Activated CD4-positive, alpha-beta T cell treated with anti-CD3 and anti-CD28 coated beads for 36 hours (primary cell): ENCODE data around the gene IL2RA. TPM values are rescaled to one million over a fixed set of nuclear protein-coding genes. Genes with fewer than 3 reads are reported as not detected.
A peak's percentile ranks its signal among the peaks of the same experiment; 100 is the strongest.
"Not testable (repeated sequence)": the region's sequence is repeated elsewhere in the genome, so short reads cannot be mapped to it uniquely, and the experiment has no call there.

Experiments used
- ATAC-seq: fragments of 200-7000 bp; cut with Tn5 transposase; one replicate; pipeline ENCODE4 v1.10.0; 2021; ENCODE audit warnings: mild to moderate bottlenecking, moderate library complexity
- CTCF ChIA-PET: fragments of 350-600 bp; sonication (Branson Sonifier 250); formaldehyde crosslinking; loops from one replicate; lab custom pipeline; 2021; ENCODE audit warnings: antibody characterized with exemption; lab: Charles Lee
- POLR2A ChIA-PET: fragments of 350-600 bp; sonication (Branson Sonifier 250); formaldehyde crosslinking; loops from one replicate; lab custom pipeline; 2021; ENCODE audit warnings: antibody characterized with exemption, inconsistent platforms; lab: Charles Lee
- DNase-seq: peaks from one replicate; pipeline ENCODE4 v3.0.0-alpha.2; 2020
- H3K27ac Mint-ChIP-seq: one replicate; pipeline ENCODE4 v1.8.0; 2021; ENCODE audit warnings: mixed read lengths
- H3K27me3 Mint-ChIP-seq: one replicate; pipeline ENCODE4 v1.8.0; 2021; ENCODE audit warnings: mixed read lengths
- H3K36me3 Mint-ChIP-seq: one replicate; pipeline ENCODE4 v1.8.0; 2021; ENCODE audit warnings: low read depth, mixed read lengths
- H3K4me1 Mint-ChIP-seq: one replicate; pipeline ENCODE4 v1.8.0; 2021; ENCODE audit warnings: mixed read lengths
- H3K4me3 Mint-ChIP-seq: one replicate; pipeline ENCODE4 v1.8.0; 2021; ENCODE audit warnings: mild to moderate bottlenecking, moderate library complexity, mixed read lengths
- H3K9me3 Mint-ChIP-seq: one replicate; pipeline ENCODE4 v1.8.0; 2021; ENCODE audit warnings: low read depth, mixed read lengths
- intact Hi-C, 2 experiments: fragments of 100-400 bp; cut with DNase I in 1 of 2; cut with micrococcal nuclease in 1 of 2; formaldehyde crosslinking; loops; one replicate each; pipeline versions ENCODE4 v1.14.2 to v1.15.1; 2022 to 2024; cut with DNase I, micrococcal nuclease
- total RNA-seq, 2 experiments: library from RNA; stranded (reverse); gene quantifications; one replicate each; pipeline ENCODE4 v1.2.3, GENCODE V29; 2021

Gene IL2RA
- total RNA-seq, 2 experiments from 2014 or later, result 659 to 980 TPM

DNA sequence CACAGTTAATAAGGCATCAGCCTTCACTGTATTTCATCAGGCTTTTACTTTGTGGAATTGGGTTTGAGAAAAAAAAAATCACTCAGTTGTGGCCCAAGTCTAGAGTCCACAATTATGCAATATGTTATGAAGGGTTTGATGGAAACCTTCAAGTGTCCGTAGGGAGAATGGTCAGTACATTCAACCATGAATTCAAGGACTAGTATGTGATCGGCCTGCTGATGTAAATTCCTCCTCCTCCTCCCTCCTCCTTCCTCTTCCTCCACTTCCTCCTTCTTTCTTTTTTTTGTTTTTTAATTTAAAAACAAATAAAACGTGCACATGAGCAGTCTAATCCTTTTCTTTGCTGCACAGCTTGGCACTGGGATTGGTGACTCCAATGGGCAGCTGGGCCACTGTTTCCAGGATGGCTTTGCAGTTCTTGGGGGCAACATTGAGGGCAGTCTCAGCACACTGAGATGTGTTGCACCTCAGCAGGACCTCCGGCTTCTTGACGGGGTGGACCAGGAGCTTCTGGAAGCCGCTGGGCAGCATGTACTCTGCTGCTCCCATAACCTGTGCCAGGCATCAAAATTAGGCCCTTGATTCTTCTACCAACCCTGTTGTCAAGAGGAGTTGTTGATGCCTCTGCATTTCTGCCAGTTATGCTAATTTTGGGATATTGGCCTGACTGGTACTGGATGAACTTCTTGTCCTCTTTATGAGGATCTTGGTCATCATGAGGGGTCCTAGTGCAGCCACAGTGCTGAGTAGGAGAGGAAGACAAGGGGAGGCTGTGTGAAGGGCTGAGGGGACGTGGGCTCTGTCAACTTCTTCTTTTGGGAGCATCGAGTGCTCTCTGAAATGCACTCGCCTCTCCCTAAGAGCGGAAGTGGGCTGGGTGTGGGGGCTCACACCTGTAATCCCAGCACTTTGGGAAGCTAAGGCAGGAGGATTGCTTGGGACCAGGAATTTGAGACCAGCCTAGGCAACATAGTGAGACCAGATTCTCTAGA is 9.3 kb upstream of the IL2RA start:
- DNase-seq (no peak), ATAC-seq (no peak)
- H3K4me3 Mint-ChIP-seq, result peak overlapping the region; percentile 21
- ChIA-PET CTCF (interaction anchor here (0.7 to 9.7 kb wide), 10 partner anchors 8 to 100 kb away, joined by 3 to 60 read pairs (median 11); no protein-coding TSS in a partner anchor), POLR2A (interaction anchor here (0.9 to 5.3 kb wide), 8 partner anchors 10 to 20 kb away, joined by 3 to 39 read pairs (median 10); partner anchors contain the start of gene IL2RA)
- no peaks in the 10 kb centered on the region for H3K9me3 Mint-ChIP-seq
- peaks cover 3% of the 10 kb centered on the region for H3K27me3 Mint-ChIP-seq
- H3K36me3 Mint-ChIP-seq, result no peaks in the 10 kb centered on the region
- peaks cover 87% of the 10 kb centered on the region for H3K4me1 Mint-ChIP-seq
- intact Hi-C loops, result loop anchor here (1.0 to 5.0 kb wide), 4 partner anchors 9 to 1196 kb away; partner anchors contain the start of gene IL2RA (in 1 of the 2)
- H3K27ac Mint-ChIP-seq, result peak overlapping the region; percentile 95

DNA sequence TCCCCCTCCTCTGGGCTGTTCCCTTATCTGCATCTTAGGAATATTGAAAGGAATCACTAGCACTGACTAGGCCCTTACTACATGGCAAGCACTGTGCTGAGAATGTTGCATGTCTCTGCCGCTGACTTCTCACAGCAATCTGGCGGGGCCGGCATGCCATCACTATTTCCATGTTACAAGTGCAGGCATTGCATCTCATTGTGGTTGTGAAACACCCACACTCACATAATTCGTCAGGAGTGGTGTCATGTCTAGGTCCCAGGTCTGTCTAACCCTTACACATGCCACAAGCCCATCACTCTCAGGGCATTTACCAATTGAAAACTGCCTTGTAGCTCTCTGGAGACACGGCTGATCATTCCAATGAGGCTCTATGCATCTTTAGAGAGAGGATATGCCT is 8.5 kb upstream of the IL2RA start:
- H3K4me1 Mint-ChIP-seq, result peaks cover 94% of the 10 kb centered on the region
- ATAC-seq, result peak; percentile 57
- H3K27me3 Mint-ChIP-seq, result peaks cover 3% of the 10 kb centered on the region
- intact Hi-C loops, result loop anchor here (1.0 to 5.0 kb wide), 3 partner anchors 8 to 1197 kb away; partner anchors contain the start of gene IL2RA (in 1 of the 2)
- DNase-seq, result peak; percentile 91
- ChIA-PET CTCF (interaction anchor here (0.7 to 9.7 kb wide), 5 partner anchors 9 to 99 kb away, joined by 3 to 60 read pairs (median 4); no protein-coding TSS in a partner anchor), POLR2A (interaction anchor here (0.6 to 5.3 kb wide), 7 partner anchors 9 to 77 kb away, joined by 3 to 39 read pairs (median 9); partner anchors contain the start of gene IL2RA)
- no peaks in the 10 kb centered on the region for H3K9me3 Mint-ChIP-seq
- H3K36me3 Mint-ChIP-seq, result no peaks in the 10 kb centered on the region
- peak overlapping the region; percentile 65 for H3K4me3 Mint-ChIP-seq
- H3K27ac Mint-ChIP-seq, result peak overlapping the region; percentile 95

DNA sequence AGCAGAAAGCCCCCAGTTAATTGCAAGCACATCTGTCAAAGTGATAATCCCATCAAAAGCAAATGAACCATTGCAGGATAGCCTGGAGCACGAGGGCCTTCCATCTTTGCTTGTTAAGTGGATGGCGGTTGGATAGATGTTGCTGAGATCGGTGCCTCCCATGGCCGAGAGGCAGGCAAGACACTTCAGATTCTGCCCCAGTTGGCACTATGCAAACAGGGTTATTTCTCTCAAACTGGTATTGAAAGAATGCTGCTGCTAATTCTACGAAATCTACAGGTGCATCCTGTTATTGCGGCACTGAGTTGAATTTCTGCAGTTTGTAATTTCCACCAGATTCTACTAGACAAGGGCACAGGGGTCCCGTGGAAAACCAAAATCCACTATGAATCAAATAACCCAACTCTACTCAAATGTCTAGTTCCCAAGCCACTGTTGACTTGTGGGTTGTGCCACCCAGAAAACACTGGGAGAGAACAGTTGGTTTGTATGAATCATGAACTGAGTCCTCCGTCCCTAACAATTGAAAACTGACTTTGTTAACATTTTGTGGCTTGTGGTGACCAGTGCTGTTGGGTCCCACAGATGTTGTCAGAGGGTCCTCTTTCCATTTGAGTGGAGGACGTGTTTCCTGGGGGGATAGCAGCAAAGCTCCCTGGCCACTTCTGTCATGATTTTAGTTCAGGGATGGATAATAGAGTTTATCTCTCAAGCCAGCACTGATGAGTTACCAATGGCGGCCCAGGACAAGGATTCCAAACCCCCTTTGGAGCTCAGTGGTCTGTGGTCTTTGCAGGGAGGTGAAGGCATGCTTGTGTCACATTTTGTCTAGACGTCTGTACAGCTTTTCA is 7.1 kb upstream of the IL2RA start:
- peak; percentile 55 for DNase-seq
- peaks cover 95% of the 10 kb centered on the region for H3K4me1 Mint-ChIP-seq

DNA sequence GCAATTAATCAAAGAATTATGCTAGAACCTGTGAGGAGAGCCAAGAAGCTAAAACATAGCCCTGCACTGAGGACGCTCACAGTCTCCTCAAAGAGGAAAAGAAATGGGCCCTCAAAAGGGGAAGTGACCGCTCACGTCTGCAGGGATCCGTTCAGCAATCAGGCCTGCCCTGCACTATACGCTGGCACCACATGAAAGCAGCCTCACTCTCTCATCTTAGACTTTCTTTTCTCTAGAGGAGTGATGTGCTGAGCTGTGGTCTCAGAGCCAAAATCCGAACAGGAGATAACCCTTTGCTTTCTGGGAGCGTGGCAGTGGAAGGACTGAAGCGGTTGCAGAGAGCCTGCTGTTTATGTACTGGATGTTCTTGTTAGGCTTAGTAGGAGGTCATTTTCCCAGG is 6.3 kb upstream of the IL2RA start:
- ATAC-seq, result peak; percentile 23
- no peaks in the 10 kb centered on the region for H3K9me3 Mint-ChIP-seq
- intact Hi-C loops, result loop anchor here in 1 of 2 experiments (2.0 kb wide), 1 partner anchor 14 kb away; no protein-coding TSS in a partner anchor

More for the DNA sequence above, 7.1 kb upstream of the IL2RA start:
- Mint-ChIP-seq H3K27ac (peak overlapping the region; percentile 95), H3K36me3 (no peaks in the 10 kb centered on the region), H3K4me3 (peak overlapping the region; percentile 65), H3K27me3 (peaks cover 3% of the 10 kb centered on the region), H3K9me3 (no peaks in the 10 kb centered on the region)
- POLR2A ChIA-PET, result interaction anchor here (0.9 to 5.3 kb wide), 7 partner anchors 8 to 18 kb away, joined by 3 to 39 read pairs (median 6); partner anchors contain the start of gene IL2RA
- intact Hi-C loops, result loop anchor here (1.0 to 2.0 kb wide), 2 partner anchors 13 to 17 kb away; no protein-coding TSS in a partner anchor
- CTCF ChIA-PET, result interaction anchor here (0.6 to 9.7 kb wide), 5 partner anchors 12 to 75 kb away, joined by 3 to 60 read pairs (median 4); no protein-coding TSS in a partner anchor
- ATAC-seq, result peak; percentile 17

DNA sequence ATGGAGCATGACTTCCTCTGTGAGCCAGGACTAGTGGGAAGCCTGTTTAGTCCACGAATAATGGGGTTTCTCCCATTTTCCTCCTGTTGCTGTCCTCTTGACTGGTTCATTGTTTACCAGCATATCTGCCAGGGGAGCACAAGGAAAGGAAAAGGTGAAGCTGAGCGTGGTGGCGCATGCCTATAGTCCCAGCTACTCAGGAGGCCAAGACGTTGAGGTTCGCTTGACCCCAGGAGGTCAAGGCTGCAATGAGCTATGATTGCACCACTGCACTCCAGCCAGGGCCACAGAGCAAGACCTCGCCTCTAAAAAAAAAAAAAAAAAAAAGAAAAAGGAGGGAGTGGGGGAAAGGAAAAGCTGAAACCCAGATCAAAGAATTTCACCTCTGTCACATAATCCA is 5.8 kb upstream of the IL2RA start:
- peak overlapping the region; percentile 40 for H3K27ac Mint-ChIP-seq
- ATAC-seq, result no peak
- CTCF ChIA-PET, result interaction anchor here (0.5 to 9.7 kb wide), 8 partner anchors 8 to 298 kb away, joined by 3 to 60 read pairs (median 4); no protein-coding TSS in a partner anchor
- POLR2A ChIA-PET, result interaction anchor here (1.1 to 1.7 kb wide), 3 partner anchors 9 to 17 kb away, joined by 4 to 6 read pairs (median 6); no protein-coding TSS in a partner anchor
- peaks cover 3% of the 10 kb centered on the region for H3K27me3 Mint-ChIP-seq
- peaks cover 86% of the 10 kb centered on the region for H3K4me1 Mint-ChIP-seq
- intact Hi-C loops, result loop anchor here in 1 of 2 experiments (2.0 kb wide), 1 partner anchor 15 kb away; no protein-coding TSS in a partner anchor
- H3K36me3 Mint-ChIP-seq, result no peaks in the 10 kb centered on the region
- H3K4me3 Mint-ChIP-seq, result peak overlapping the region; percentile 65
- peak; percentile 3 for DNase-seq
- H3K9me3 Mint-ChIP-seq, result no peaks in the 10 kb centered on the region

More for the DNA sequence above, 6.3 kb upstream of the IL2RA start:
- peaks cover 90% of the 10 kb centered on the region for H3K4me1 Mint-ChIP-seq
- H3K36me3 Mint-ChIP-seq, result no peaks in the 10 kb centered on the region
- CTCF ChIA-PET, result interaction anchor here (0.5 to 9.7 kb wide), 6 partner anchors 13 to 299 kb away, joined by 3 to 60 read pairs (median 4); no protein-coding TSS in a partner anchor
- DNase-seq, result peak; percentile 64
- peak overlapping the region; percentile 95 for H3K27ac Mint-ChIP-seq
- H3K27me3 Mint-ChIP-seq, result peaks cover 3% of the 10 kb centered on the region
- POLR2A ChIA-PET, result interaction anchor here (0.9 to 1.7 kb wide), 4 partner anchors 10 to 17 kb away, joined by 4 to 6 read pairs (median 6); no protein-coding TSS in a partner anchor
- peak overlapping the region; percentile 65 for H3K4me3 Mint-ChIP-seq

DNA sequence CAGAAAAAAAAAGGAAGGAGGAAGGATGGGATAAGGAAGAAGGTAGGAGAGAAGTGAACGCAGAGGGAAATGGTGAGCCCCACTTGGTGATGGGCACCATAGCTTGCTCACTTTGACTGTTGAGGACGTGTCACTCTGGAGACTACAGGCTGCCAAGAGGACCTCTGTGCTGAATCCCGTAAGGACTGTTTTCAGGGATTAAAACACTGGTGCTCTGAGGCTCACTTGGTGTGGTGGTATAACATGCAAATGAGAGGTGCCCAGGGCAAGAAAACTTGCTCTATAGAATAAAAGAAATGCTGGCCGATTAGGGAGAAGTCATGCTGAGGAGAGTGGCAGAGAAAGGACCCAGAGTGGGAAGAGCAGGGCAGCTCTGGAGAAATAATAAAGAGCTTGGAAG is 5.3 kb upstream of the IL2RA start:
- H3K4me1 Mint-ChIP-seq, result peaks cover 86% of the 10 kb centered on the region
- DNase-seq (peak; percentile 3), ATAC-seq (no peak)
- ChIA-PET POLR2A (interaction anchor here (1.1 to 1.7 kb wide), 3 partner anchors 9 to 16 kb away, joined by 4 to 6 read pairs (median 6); no protein-coding TSS in a partner anchor), CTCF (interaction anchor here (0.8 to 9.7 kb wide), 6 partner anchors 8 to 79 kb away, joined by 3 to 60 read pairs (median 6); no protein-coding TSS in a partner anchor)
- H3K27ac Mint-ChIP-seq, result peak overlapping the region; percentile 63
- no peaks in the 10 kb centered on the region for H3K9me3 Mint-ChIP-seq
- intact Hi-C loops, result no loop called here
- H3K27me3 Mint-ChIP-seq, result peaks cover 3% of the 10 kb centered on the region
- no peaks in the 10 kb centered on the region for H3K36me3 Mint-ChIP-seq
- no peak overlapping the region for H3K4me3 Mint-ChIP-seq

DNA sequence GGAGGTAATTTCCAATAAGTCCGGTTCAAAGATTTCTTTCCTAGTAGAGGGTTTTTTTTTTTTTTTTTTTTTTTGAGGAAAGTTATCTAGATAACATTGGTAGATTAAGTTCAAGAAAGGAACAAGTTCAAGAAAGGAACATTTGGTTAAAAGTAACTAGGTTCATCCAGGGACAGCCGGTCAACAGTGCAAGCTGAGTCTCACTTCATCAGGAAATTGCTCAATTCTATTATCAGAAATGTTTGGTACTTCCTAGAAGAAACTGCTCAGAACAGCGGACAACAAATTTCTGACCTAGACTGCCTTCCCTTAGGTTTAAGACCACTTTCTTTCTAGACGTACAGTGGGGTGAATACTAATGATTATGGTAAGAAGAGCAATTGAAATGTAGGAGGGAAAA is 3.7 kb upstream of the IL2RA start:
- Mint-ChIP-seq H3K4me1 (peaks cover 73% of the 10 kb centered on the region), H3K4me3 (peak overlapping the region; percentile 1), H3K27ac (peak overlapping the region; percentile 72), H3K36me3 (peaks cover 15% of the 10 kb centered on the region), H3K9me3 (no peaks in the 10 kb centered on the region), H3K27me3 (peaks cover 3% of the 10 kb centered on the region)
- POLR2A ChIA-PET, result interaction anchor here (0.7 to 1.3 kb wide), 2 partner anchors 9 to 18 kb away, joined by 3 to 5 read pairs; no protein-coding TSS in a partner anchor
- CTCF ChIA-PET, result interaction anchor here (0.7 to 5.9 kb wide), 3 partner anchors 15 to 31 kb away, joined by 4 to 57 read pairs (median 4); no protein-coding TSS in a partner anchor
- intact Hi-C loops, result no loop called here
- no peak for ATAC-seq
- DNase-seq, result peak; percentile 21

DNA sequence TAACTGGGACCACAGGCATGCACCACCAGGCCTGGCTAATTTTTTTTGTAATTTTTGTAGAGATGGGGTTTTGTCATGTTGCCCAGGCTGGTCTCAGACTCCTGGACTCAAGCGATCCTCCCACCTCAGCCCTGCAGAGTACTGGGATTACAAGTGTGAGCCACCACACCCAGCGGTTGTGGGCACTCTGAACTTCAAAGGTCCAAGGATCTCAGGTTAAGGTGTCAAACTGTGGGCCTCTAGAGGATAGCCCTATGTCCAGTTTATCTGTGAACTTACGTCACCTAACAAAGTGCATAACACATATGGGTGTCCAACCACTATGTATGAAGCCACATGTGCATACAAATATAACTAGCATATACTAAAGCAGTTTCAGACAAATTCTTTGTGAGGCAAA is 3.2 kb upstream of the IL2RA start:
- Mint-ChIP-seq H3K27me3 (peaks cover 3% of the 10 kb centered on the region), H3K4me1 (peaks cover 68% of the 10 kb centered on the region), H3K9me3 (no peaks in the 10 kb centered on the region), H3K27ac (peak overlapping the region; percentile 63), H3K36me3 (peaks cover 19% of the 10 kb centered on the region), H3K4me3 (no peak overlapping the region)
- peak; percentile 36 for DNase-seq
- ChIA-PET CTCF (interaction anchor here (5.9 kb wide), 1 partner anchor 21 kb away, joined by 57 read pairs; no protein-coding TSS in a partner anchor), POLR2A (interaction anchor here (0.7 to 1.3 kb wide), 2 partner anchors 9 to 18 kb away, joined by 3 to 5 read pairs; no protein-coding TSS in a partner anchor)
- no peak for ATAC-seq
- intact Hi-C loops, result no loop called here

DNA sequence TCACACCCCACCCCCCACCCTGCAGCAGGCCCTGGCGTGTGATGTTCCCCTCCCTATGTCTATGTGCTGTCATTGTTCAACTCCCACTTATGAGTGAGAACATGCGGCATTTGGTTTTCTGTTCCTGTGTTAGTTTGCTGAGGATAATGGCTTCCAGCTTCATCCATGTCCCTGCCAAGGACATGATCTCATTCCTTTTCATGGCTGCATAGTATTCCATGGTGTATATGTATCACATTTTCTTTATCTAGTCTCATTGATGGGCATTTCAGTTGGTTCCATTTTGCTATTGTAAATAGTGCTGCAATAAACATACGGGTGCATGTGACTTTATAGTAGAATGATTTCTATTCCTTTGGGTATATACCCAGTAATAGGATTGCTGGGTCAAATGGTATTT is 2.6 kb upstream of the IL2RA start:
- H3K27me3 Mint-ChIP-seq, ATAC-seq, intact Hi-C loops, POLR2A ChIA-PET, H3K9me3 Mint-ChIP-seq, H3K27ac Mint-ChIP-seq, DNase-seq: not testable (repeated sequence)
- H3K36me3 Mint-ChIP-seq, result peaks cover 26% of the 10 kb centered on the region
- H3K4me3 Mint-ChIP-seq, result peak overlapping the region; percentile 16
- CTCF ChIA-PET, result interaction anchor here (1.9 kb wide), 1 partner anchor 8 kb away, joined by 7 read pairs; no protein-coding TSS in a partner anchor
- H3K4me1 Mint-ChIP-seq, result peaks cover 61% of the 10 kb centered on the region
